Stimulated activated CD8-positive, alpha-beta memory T cell treated with anti-CD3 and anti-CD28 coated beads, Interleukin-15, amount 100 ng/mL, for 48 hours (primary cell): ENCODE results near the gene LSM3.

Experiments used
- DNase-seq, 2 donors: peaks; one replicate each; pipeline ENCODE4 v3.0.0-alpha.2; 2020; ENCODE audit warnings: low read depth in 2 of 2

Gene LSM3

GRCh38 chr3:14143271-14144225 is 35.1 kb upstream of the LSM3 start:
- DNase-seq = no peak

- DNase-seq = peak; percentile 36 to 44
Observed at GRCh38 chr3:14144423-14145075, 34.1 kb upstream of the LSM3 start.

GRCh38 chr3:14145236-14145635 is 33.4 kb upstream of the LSM3 start:
- no peak for DNase-seq

GRCh38 chr3:14145670-14146380 is 32.8 kb upstream of the LSM3 start:
- no peak for DNase-seq

- no peak for DNase-seq
Observed at GRCh38 chr3:14146381-14147065, 32.1 kb upstream of the LSM3 start.

GRCh38 chr3:14147066-14147435 is 31.6 kb upstream of the LSM3 start:
- DNase-seq = no peak

- DNase-seq = no peak
Observed at GRCh38 chr3:14147617-14148016, 31.0 kb upstream of the LSM3 start.

GRCh38 chr3:14148041-14148985 is 30.3 kb upstream of the LSM3 start:
- no peak for DNase-seq

GRCh38 chr3:14150078-14150477 is 28.5 kb upstream of the LSM3 start:
- no peak for DNase-seq

- DNase-seq = no peak
Observed at GRCh38 chr3:14150491-14151230, 28.0 kb upstream of the LSM3 start.

GRCh38 chr3:14151471-14152083 is 27.0 kb upstream of the LSM3 start:
- DNase-seq = no peak

- DNase-seq = no peak
Observed at GRCh38 chr3:14152233-14152962, 26.2 kb upstream of the LSM3 start.

- no peak for DNase-seq
Observed at GRCh38 chr3:14152963-14153355, 25.7 kb upstream of the LSM3 start.

- DNase-seq = no peak
Observed at GRCh38 chr3:14153663-14154062, 25.0 kb upstream of the LSM3 start.

- DNase-seq = no peak
Observed at GRCh38 chr3:14154276-14154675, 24.3 kb upstream of the LSM3 start.

- DNase-seq = no peak
Observed at GRCh38 chr3:14154895-14155440, 23.6 kb upstream of the LSM3 start.

- no peak for DNase-seq
Observed at GRCh38 chr3:14156201-14156600, 22.4 kb upstream of the LSM3 start.

GRCh38 chr3:14156843-14157561 is 21.6 kb upstream of the LSM3 start:
- DNase-seq = no peak
